OCI-M2 (cell line): ENCODE measurements around the gene ZNF600.
"Not testable (repeated sequence)": the region's sequence is repeated elsewhere in the genome, so short reads cannot be mapped to it uniquely, and the experiment has no call there.

Source experiments
- DNase-seq: peaks from one replicate; lab custom pipeline; 2025; ENCODE audit not compliant: unreplicated experiment; lab: John Stamatoyannopoulos, UW

The ZNF600 gene

DNA sequence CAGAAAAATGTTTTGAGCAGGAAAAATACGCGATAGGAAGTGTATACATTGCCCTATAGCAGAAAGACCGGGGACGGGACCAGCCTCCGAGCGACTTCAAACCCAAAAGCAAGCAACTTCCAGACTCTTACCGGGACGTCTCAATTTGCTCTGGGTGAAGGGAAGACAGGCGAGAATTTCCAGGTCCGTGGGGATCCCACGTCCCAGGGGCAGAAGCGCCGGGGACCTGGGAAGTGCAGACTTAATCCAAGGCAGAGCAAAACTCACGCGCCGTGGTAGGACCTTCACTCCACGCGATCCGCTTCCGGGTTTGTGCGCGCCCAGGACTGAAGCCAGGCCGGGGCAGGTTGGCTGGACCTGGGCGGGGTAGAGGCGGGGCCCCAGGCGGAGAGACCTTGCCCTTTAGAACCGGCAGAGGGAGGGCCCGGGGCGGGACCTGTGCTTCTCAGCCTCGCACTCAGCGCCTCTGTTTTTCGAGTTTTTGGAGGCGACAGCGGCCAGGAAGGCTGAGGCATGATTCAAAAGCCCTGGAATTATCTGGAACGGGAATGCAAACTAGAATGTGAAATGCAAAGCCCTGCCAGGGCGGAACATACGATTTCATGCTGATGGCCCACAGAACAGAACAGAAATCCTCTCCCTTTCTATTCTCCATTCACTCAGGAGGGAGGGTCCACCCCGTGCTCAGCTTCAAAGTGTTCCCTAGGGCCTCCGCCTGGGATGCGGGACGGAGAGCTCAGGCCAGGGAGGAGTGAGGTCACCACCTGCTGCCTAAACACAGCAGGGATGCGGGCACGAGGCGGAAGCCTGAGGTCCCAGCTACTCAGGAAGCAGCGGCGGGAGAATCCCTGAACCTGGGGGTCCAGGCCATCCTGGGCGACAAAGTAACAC lies at the start of gene ZNF600:
ZNF600 (minus strand) TSS at position 328 of the 891 bp plus-strand sequence. CDS start 7,903 bp downstream, outside the sequence.
- DNase-seq: peak; percentile 57

- not testable (repeated sequence) for DNase-seq
Observed at GRCh38 chr19:52834289-52834688, 47.7 kb upstream of the ZNF600 start.

- DNase-seq: not testable (repeated sequence)
Observed at GRCh38 chr19:52833541-52833940, 47.0 kb upstream of the ZNF600 start.

DNA sequence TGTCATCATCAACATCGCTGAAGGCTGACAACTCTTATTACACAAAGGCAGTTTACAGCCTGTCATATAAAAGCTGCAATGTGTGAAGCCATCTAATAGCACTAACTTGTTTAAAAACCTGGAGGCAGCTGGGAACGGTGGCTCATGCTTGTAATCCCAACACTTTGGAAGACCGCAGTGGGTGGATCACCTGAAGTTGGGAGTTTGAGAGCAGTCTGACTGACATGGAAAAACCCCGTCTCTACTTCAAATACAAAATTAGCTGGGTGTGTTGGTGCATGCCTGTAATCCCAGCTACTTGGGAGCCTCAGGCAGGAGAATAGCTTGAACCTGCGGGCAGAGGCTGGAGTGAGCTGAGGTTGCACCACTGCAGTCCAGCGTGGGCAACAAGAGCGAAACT lies 43.3 kb upstream of the ZNF600 start:
- DNase-seq: not testable (repeated sequence)

- DNase-seq: no peak
Observed at GRCh38 chr19:52825765-52826164, 39.2 kb upstream of the ZNF600 start.

- DNase-seq: no peak
Observed at GRCh38 chr19:52823676-52824075, 37.1 kb upstream of the ZNF600 start.

DNA sequence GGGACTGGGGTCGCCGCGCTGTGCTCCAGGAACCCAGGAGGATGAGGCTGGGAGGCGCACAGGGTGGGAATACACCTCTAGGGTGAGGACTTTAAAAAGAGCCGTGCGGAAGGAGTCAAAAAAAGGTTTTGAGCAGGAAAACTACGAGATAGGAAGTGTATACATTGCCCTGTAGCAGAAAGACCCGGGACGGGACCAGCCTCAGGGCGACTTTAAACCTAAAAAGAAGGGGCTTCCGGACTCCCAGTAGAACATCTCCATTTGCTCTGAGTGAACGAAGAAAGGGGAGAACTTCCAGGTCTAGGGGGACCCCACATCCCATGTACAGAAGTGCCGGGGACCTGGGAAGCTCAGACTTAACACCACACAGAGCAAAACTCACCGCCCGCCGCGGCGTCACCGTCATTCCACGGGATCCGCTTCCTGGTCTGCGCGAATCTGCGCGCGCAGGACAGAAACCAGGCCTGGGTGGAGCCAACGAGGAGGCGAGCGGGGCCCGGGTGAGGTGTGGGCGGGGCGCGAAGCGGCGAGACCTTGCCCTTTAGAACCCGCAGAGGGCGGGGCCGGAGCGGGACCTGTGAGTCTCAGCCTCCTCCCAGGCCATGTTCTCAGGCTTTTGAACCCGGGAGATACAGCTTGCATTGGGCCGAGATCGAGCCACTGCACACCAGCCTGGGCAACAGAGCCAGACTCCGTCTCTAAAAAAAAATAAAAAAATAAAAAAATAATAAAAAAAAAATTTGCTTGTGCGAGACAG lies 34.8 kb upstream of the ZNF600 start, which contains the start of gene ZNF28:
ZNF28 (minus strand) TSS at position 430 of the 757 bp plus-strand sequence. CDS start 3,675 bp downstream, outside the sequence.
- DNase-seq: not testable (repeated sequence)

DNA sequence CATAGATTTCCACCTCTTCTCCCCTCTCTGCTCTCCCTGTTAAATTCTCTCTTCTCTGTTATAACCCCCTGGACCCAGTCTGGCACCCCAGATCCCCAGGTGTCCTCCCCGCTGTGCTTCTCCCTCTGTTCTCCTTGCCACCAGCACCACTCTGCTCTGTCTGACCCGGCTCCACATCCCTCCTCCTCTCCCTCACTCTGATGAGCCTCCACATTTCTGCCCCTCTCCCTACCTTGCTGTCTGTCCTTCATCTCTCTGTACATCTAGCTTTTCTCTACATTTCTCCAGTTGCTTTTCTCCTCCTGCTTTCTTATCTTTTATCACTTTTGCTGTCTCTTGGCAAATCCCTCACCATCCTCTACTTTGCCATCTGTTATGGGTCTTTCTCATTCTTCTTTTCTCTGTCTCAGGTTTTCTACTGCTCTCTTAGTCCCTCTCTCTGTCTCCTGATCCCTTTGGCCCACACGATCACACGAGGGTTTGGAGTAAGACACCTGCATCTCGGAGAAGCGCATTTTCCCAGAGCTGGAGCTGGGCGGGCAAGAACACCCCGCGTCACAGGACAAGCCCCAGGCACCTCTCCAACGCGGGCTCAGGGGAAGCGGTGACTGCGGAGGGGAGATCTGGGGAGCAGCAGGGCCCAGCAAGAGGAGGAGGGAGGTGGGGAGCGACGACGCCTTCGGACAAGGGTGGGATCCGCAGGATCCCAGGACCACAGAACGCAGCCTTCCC lies 34.0 kb upstream of the ZNF600 start:
- DNase-seq: not testable (repeated sequence)

DNA sequence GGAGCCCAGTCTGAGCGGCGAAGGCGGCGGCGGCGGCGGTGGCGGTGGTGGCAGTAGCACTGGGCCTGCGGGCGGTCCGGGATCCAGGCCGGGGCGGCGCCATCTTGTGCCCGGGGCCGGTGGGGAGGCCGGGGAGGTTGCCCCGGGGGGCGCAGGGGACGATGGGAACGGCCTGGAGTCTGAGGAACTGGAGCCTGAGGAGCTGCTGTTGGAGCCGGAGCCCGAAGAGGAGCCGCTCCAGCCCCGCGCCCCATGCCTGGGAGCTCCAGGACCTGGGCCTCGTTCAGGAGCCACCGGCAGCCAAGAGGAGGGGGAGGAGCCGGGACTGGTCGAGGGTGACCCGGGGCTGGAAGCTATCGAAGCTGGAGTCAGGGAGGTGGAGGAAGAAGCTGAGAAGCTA lies 23.2 kb upstream of the ZNF600 start:
- DNase-seq: no peak

- DNase-seq: not testable (repeated sequence)
Observed at GRCh38 chr19:52799950-52800640, 13.5 kb upstream of the ZNF600 start.

- DNase-seq: no peak
Observed at GRCh38 chr19:52789440-52789839, 2.8 kb upstream of the ZNF600 start.

DNA sequence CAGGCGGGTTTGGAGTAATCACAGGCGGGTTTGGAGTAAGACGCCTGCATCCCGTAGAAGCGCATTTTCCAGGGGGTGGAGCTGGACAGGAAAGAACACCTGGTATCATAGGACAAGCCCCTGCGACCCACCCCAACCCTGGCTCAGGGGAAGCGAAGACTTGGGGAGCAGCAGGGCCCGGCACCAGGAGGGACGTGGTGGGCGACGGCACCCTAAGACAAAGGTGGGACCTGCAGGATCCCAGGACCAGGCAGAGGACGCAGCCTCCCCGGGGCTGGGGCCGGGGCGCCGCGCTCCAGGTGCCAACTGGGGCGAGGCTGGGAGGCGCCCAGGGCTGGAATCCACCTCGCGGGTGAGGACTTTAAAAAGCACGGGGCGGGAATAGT lies 520 bp downstream of the ZNF600 start:
- DNase-seq: no peak

- DNase-seq: no peak
Observed at GRCh38 chr19:52785506-52785905, 1.1 kb downstream of the ZNF600 start.

- DNase-seq: not testable (repeated sequence)
Observed at GRCh38 chr19:52782864-52783263, 3.7 kb downstream of the ZNF600 start.

DNA sequence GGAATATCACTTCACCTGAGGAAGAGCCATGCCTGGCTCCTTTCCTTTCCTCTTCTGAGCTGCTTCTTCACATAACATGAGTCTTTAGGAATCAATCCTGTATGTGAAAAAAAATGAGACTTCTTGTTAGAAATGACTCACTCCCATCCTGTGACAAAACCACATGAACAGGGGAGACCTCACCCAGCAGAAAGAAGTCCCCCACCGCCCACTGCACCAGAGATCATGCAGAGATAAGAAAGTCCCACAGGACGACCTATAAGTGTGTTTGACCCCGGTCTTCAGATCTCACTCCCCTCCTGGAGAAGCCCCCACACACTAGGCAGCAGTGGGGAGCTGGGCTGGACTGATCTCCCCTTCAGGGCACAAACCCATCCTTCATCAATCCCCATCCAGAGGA lies 7.8 kb downstream of the ZNF600 start:
- no peak for DNase-seq

GRCh38 chr19:52756447-52756846 lies 30.1 kb downstream of the ZNF600 start:
- not testable (repeated sequence) for DNase-seq

DNA sequence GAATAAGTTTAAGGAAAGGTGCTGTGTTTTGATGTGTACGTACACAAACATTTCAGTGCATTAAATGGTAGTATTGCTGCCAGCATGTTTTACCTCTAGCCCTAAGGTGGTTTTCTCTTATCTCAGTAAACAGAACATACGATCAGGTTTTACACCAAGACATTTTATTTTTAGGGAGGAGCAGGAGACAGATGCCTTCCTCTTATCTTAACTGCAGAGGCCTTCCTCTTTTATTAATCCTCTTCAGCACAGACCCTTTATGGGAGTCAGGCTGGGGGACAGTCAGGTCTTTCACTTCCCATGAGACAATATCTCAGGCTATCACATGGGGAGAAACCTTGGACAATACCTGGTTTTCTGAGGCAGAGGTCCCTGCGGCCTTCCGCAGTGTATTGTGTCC lies 36.8 kb downstream of the ZNF600 start:
- DNase-seq: no peak

- no peak for DNase-seq
Observed at GRCh38 chr19:52748336-52748950, 38.1 kb downstream of the ZNF600 start.

DNA sequence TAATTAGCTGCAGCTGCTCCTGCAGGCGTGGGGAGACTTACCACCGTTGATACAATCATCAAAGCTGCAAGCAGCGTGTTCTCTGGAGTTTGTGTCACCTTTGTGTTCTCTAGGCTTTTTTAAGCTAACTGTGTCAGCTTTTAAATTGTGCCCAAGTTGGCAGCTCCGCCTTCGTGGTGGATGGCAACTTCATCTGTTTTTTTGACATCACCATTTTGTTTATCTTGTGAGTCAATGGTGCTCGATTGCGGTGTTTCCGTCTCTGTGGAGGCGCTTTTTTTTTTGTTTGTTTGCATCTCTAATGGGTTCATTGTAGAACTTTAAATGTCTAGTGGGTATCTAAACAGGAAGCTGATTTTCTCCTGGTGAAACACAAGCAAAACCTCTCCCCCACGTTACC lies 40.7 kb downstream of the ZNF600 start:
- not testable (repeated sequence) for DNase-seq

- DNase-seq: no peak
Observed at GRCh38 chr19:52743091-52743490, 43.5 kb downstream of the ZNF600 start.
